CD4-positive, alpha-beta T cell treated with Interleukin-6 at 100 ng/mL for 8 hours (primary cell): Measurements from ENCODE around the gene NSG1.
A peak's percentile ranks its signal among the peaks of the same experiment; 100 is the strongest.
"Not testable (repeated sequence)": the region's sequence is repeated elsewhere in the genome, so short reads cannot be mapped to it uniquely, and the experiment has no call there.

Experiments used
- DNase-seq: peaks from one replicate; pipeline ENCODE4 v3.0.0-alpha.2; 2020; ENCODE audit warnings: mixed read lengths, low spot score

Gene NSG1

GRCh38 chr4:4416981-4417380 is 30.1 kb downstream of the NSG1 start:
- no peak for DNase-seq

- no peak for DNase-seq
These were observed 31.0 kb downstream of the NSG1 start for GRCh38 chr4:4417886-4418285.

- no peak for DNase-seq
These were observed 31.9 kb downstream of the NSG1 start for GRCh38 chr4:4418676-4419390.

- DNase-seq = no peak
These were observed 33.0 kb downstream of the NSG1 start for GRCh38 chr4:4419896-4420295.

- no peak for DNase-seq
These were observed 33.5 kb downstream of the NSG1 start for GRCh38 chr4:4420421-4420820.

GRCh38 chr4:4421356-4421755 is 34.5 kb downstream of the NSG1 start:
- no peak for DNase-seq

GRCh38 chr4:4422117-4422516 is 35.2 kb downstream of the NSG1 start:
- DNase-seq = not testable (repeated sequence)

GRCh38 chr4:4422856-4423499 is 36.1 kb downstream of the NSG1 start:
- DNase-seq = no peak

- DNase-seq = no peak
These were observed 37.0 kb downstream of the NSG1 start for GRCh38 chr4:4423706-4424498.

- no peak for DNase-seq
These were observed 37.7 kb downstream of the NSG1 start for GRCh38 chr4:4424499-4425115.

- no peak for DNase-seq
These were observed 38.3 kb downstream of the NSG1 start for GRCh38 chr4:4425119-4425690.

GRCh38 chr4:4425696-4426095 is 38.8 kb downstream of the NSG1 start:
- DNase-seq = no peak

- no peak for DNase-seq
These were observed 39.7 kb downstream of the NSG1 start for GRCh38 chr4:4426511-4427120.

GRCh38 chr4:4427121-4427870 is 40.4 kb downstream of the NSG1 start:
- DNase-seq = no peak

- DNase-seq = no peak
These were observed 41.0 kb downstream of the NSG1 start for GRCh38 chr4:4427886-4428285.

GRCh38 chr4:4428966-4429875 is 42.3 kb downstream of the NSG1 start:
- DNase-seq = no peak

- peak; percentile 47 for DNase-seq
These were observed 43.7 kb downstream of the NSG1 start for GRCh38 chr4:4430492-4431195.

GRCh38 chr4:4432341-4433125 is 45.6 kb downstream of the NSG1 start:
- DNase-seq = no peak

- no peak for DNase-seq
These were observed 47.0 kb downstream of the NSG1 start for GRCh38 chr4:4433941-4434340.
